Measurements from ENCODE around the gene PROSER2.

Gene PROSER2

GRCh38 chr10:11825796-11826414, 2.7 kb downstream of the PROSER2 start:
- DNase-seq (ENCODE audit: low read depth): no peak
- no peak overlapping the region for H3K4me3 ChIP-seq (ENCODE audit: low read depth, low read length)
- TF ChIP-seq CTCF (IDR thresholded peaks at IDR 0.05; ENCODE audit: low read depth, low read length, missing control alignments): no peak

GRCh38 chr10:11827006-11827405, 3.9 kb downstream of the PROSER2 start:
- H3K4me3 ChIP-seq (ENCODE audit: low read depth, low read length): no peak overlapping the region
- no peak for DNase-seq (ENCODE audit: low read depth)
- no peak for TF ChIP-seq CTCF (IDR thresholded peaks at IDR 0.05; ENCODE audit: low read depth, low read length, missing control alignments)

- no peak for TF ChIP-seq CTCF (IDR thresholded peaks at IDR 0.05; ENCODE audit: low read depth, low read length, missing control alignments)
- H3K4me3 ChIP-seq (ENCODE audit: low read depth, low read length): no peak overlapping the region
- no peak for DNase-seq (ENCODE audit: low read depth)
These were observed 4.3 kb downstream of the PROSER2 start for GRCh38 chr10:11827414-11827813.

- no peak overlapping the region for H3K4me3 ChIP-seq (ENCODE audit: low read depth, low read length)
- TF ChIP-seq CTCF (IDR thresholded peaks at IDR 0.05; ENCODE audit: low read depth, low read length, missing control alignments): no peak
- no peak for DNase-seq (ENCODE audit: low read depth)
These were observed 5.6 kb downstream of the PROSER2 start for GRCh38 chr10:11828682-11829284.

GRCh38 chr10:11830836-11831519, 7.8 kb downstream of the PROSER2 start:
- H3K4me3 ChIP-seq (ENCODE audit: low read depth, low read length): no peak overlapping the region
- DNase-seq (ENCODE audit: low read depth): no peak
- no peak for TF ChIP-seq CTCF (IDR thresholded peaks at IDR 0.05; ENCODE audit: low read depth, low read length, missing control alignments)

GRCh38 chr10:11831520-11831951, 8.4 kb downstream of the PROSER2 start:
- no peak for TF ChIP-seq CTCF (IDR thresholded peaks at IDR 0.05; ENCODE audit: low read depth, low read length, missing control alignments)
- no peak overlapping the region for H3K4me3 ChIP-seq (ENCODE audit: low read depth, low read length)
- no peak for DNase-seq (ENCODE audit: low read depth)
